ENCODE data around the gene PLCH1. TPM values are rescaled to one million over a fixed set of nuclear protein-coding genes. Genes with fewer than 3 reads are reported as not detected.

PLCH1 gene
- total RNA-seq, 4 donors from 2014 or later, result under 0.01 TPM; not detected in 3

GRCh38 chr3:155360281-155360680 lies 384.6 kb downstream of the PLCH1 start:
- no peak for TF ChIP-seq CTCF (IDR thresholded peaks at IDR 0.05; ENCODE audit: low read depth)

GRCh38 chr3:155356594-155357370 lies 388.1 kb downstream of the PLCH1 start:
- no peak for TF ChIP-seq CTCF (IDR thresholded peaks at IDR 0.05; ENCODE audit: low read depth)

GRCh38 chr3:155354658-155355057 lies 390.2 kb downstream of the PLCH1 start:
- TF ChIP-seq CTCF (IDR thresholded peaks at IDR 0.05; ENCODE audit: low read depth), result no peak

- TF ChIP-seq CTCF (IDR thresholded peaks at IDR 0.05; ENCODE audit: low read depth), result no peak
These were observed 391.9 kb downstream of the PLCH1 start for GRCh38 chr3:155352900-155353490.

GRCh38 chr3:155350571-155350970 lies 394.3 kb downstream of the PLCH1 start:
- no peak for TF ChIP-seq CTCF (IDR thresholded peaks at IDR 0.05; ENCODE audit: low read depth)

GRCh38 chr3:155347901-155348300 lies 397.0 kb downstream of the PLCH1 start:
- no peak for TF ChIP-seq CTCF (IDR thresholded peaks at IDR 0.05; ENCODE audit: low read depth)

GRCh38 chr3:155342344-155342743 lies 402.5 kb downstream of the PLCH1 start:
- no peak for TF ChIP-seq CTCF (IDR thresholded peaks at IDR 0.05; ENCODE audit: low read depth)
